Measurements from ENCODE around the gene LRRC18. TPM values are rescaled to one million over a fixed set of nuclear protein-coding genes. Genes with fewer than 3 reads are reported as not detected.

LRRC18 gene
- total and polyA plus RNA-seq, 2 of the 13 experiments (the other 11 are each of a cell fraction or from before 2014, with no cell fraction given): not detected

GRCh38 chr10:48904861-48905260 lies 34.8 kb downstream of the LRRC18 start (continued):
- no peak for TF ChIP-seq CSRNP2 (CRISPR knock-in tag; conservative IDR thresholded peaks at IDR 0.05; ENCODE audit: low read depth)
- no peak for TF ChIP-seq ZNF576 (CRISPR knock-in tag; IDR thresholded peaks at IDR 0.05)
- TF ChIP-seq ZNF317 (CRISPR knock-in tag; IDR thresholded peaks at IDR 0.05): no peak
- no peak for TF ChIP-seq ZNF136 (CRISPR knock-in tag; IDR thresholded peaks at IDR 0.05; ENCODE audit: low read depth)
- no peak for TF ChIP-seq ZNF629 (CRISPR knock-in tag; conservative IDR thresholded peaks at IDR 0.05)
- TF ChIP-seq ZSCAN30 (CRISPR knock-in tag; IDR thresholded peaks at IDR 0.05): no peak
- no peak for TF ChIP-seq KLF12 (CRISPR knock-in tag; IDR thresholded peaks at IDR 0.05; ENCODE audit: borderline replicate concordance)
- no peak for TF ChIP-seq ZNF766 (CRISPR knock-in tag; IDR thresholded peaks at IDR 0.05; ENCODE audit: borderline replicate concordance)

GRCh38 chr10:48903151-48903550 lies 36.5 kb downstream of the LRRC18 start:
- Histone ChIP-seq H4K20me1 (ENCODE audit: insufficient read depth, low read length) (no peaks in the 10 kb centered on the region), H3K9ac (ENCODE audit: insufficient read depth, low read depth, low read length) (no peak overlapping the region), H3K9me3 (ENCODE audit: low read length) (no peaks in the 10 kb centered on the region), H3K79me2 (ENCODE audit: insufficient read depth, low read length) (no peaks in the 10 kb centered on the region), H3K36me3 (replicated peaks in 1 of 2; ENCODE audit: control insufficient read depth in 1 of 2, insufficient read depth in 2 of 2, low read length in 2 of 2) (no peaks in the 10 kb centered on the region), H3K4me3 (replicated peaks in 1 of 3; ENCODE audit: insufficient read depth in 1 of 3, low read depth in 2 of 3, low read length in 3 of 3) (no peak overlapping the region), H3K4me1 (ENCODE audit: insufficient read depth, low read length) (no peaks in the 10 kb centered on the region), H3K27me3 (ENCODE audit: control insufficient read depth in 1 of 2, insufficient read depth in 2 of 2, low read length in 2 of 2) (peaks cover 0 to 9% of the 10 kb centered on the region in 2 experiments; a peak in 1 of 5 replicates), H3K27ac (ENCODE audit: extremely low read length, insufficient read depth, low read length) (no peak overlapping the region), H3K4me2 (ENCODE audit: low read depth, low read length) (no peak overlapping the region), H2AFZ (ENCODE audit: low read length) (no peak overlapping the region)
- CTCF ChIA-PET (ENCODE audit: low intra/inter-chr PET ratio, low total read pairs): no interaction called here
- POLR2A ChIA-PET: no interaction called here
- no TSS peak for BruUV-seq (replicated peaks)
- DNase-seq (ENCODE audit: low spot score) (no peak), FAIRE-seq (no peak), ATAC-seq (no peak)
- in situ Hi-C loops (cut with HindIII; ENCODE audit: extremely low pct_ligation_motif_present, low pct_unique_long_range_greater_than_20kb): no loop called here
- intact Hi-C loops (cut with micrococcal nuclease; ENCODE audit: unreplicated experiment): no loop called here
- WGBS (ENCODE audit: low lambda C conversion rate): 2% methylated on average over 2 of the region's 2 CpGs
- TF ChIP-seq JUNB (CRISPR knock-in tag; IDR thresholded peaks at IDR 0.05; ENCODE audit: borderline replicate concordance) (no peak), ZNF225 (CRISPR knock-in tag; IDR thresholded peaks at IDR 0.05) (no peak), THAP8 (CRISPR knock-in tag; IDR thresholded peaks at IDR 0.05; ENCODE audit: borderline replicate concordance) (no peak), ZNF143 (CRISPR knock-in tag; IDR thresholded peaks at IDR 0.05) (no peak), ZNF558 (CRISPR knock-in tag; IDR thresholded peaks at IDR 0.05; ENCODE audit: borderline replicate concordance) (no peak), ZZZ3 (CRISPR knock-in tag; IDR thresholded peaks at IDR 0.05; ENCODE audit: borderline replicate concordance) (no peak), ELF1 (CRISPR knock-in tag; IDR thresholded peaks at IDR 0.05) (no peak)
